Measurements from ENCODE around the gene TRIM22. TPM values are rescaled to one million over a fixed set of nuclear protein-coding genes. Genes with fewer than 3 reads are reported as not detected.
"Not testable (repeated sequence)": the region's sequence is repeated elsewhere in the genome, so short reads cannot be mapped to it uniquely, and the experiment has no call there.

Gene TRIM22
- 125 and 127 TPM in 2 replicates for total RNA-seq

GRCh38 chr11:5689551-5689983 lies at the start of gene TRIM22:
Gene TRIM22, plus strand, starts transcription at chr11:5689790. Its CDS starts 6,443 bp downstream, at chr11:5696233.
- intact Hi-C loops (cut with micrococcal nuclease) = loop anchor here (1.0 to 10.0 kb wide), 6 partner anchors 47 to 925 kb away; partner anchors contain the start of genes ARFIP2, CAVIN3, TAF10 and TIMM10B
- peak; percentile 59 for DNase-seq (ENCODE audit: low spot score)
- H3K36me3 Mint-ChIP-seq (ENCODE audit: low read depth) = peaks cover 22% of the 10 kb centered on the region
- H3K4me1 Mint-ChIP-seq (ENCODE audit: low read depth) = peaks cover 52% of the 10 kb centered on the region
- no peaks in the 10 kb centered on the region for H3K9me3 Mint-ChIP-seq
- H3K27ac Mint-ChIP-seq = peak within 1 kb of the TSS; percentile 89
- H3K4me3 Mint-ChIP-seq = peak within 1 kb of the TSS; percentile 93
- no peaks in the 10 kb centered on the region for H3K27me3 Mint-ChIP-seq (ENCODE audit: insufficient read depth)

GRCh38 chr11:5639953-5640352 lies 49.6 kb upstream of the TRIM22 start:
- Mint-ChIP-seq H3K4me3 (no peak overlapping the region), H3K27me3 (ENCODE audit: insufficient read depth) (no peaks in the 10 kb centered on the region), H3K4me1 (ENCODE audit: low read depth) (peaks cover 9% of the 10 kb centered on the region), H3K36me3 (ENCODE audit: low read depth) (peaks cover 35% of the 10 kb centered on the region), H3K27ac (no peak overlapping the region), H3K9me3 (no peaks in the 10 kb centered on the region)
- no peak for DNase-seq (ENCODE audit: low spot score)
- intact Hi-C loops (cut with micrococcal nuclease) = loop anchor here (5.0 kb wide), 1 partner anchor 47 kb away; the partner anchor contains the start of genes TRIM22 and TRIM5

GRCh38 chr11:5643585-5643984 lies 46.0 kb upstream of the TRIM22 start:
- Mint-ChIP-seq H3K27me3 (ENCODE audit: insufficient read depth) (no peaks in the 10 kb centered on the region), H3K9me3 (no peaks in the 10 kb centered on the region), H3K4me3 (no peak overlapping the region), H3K36me3 (ENCODE audit: low read depth) (peaks cover 20% of the 10 kb centered on the region), H3K4me1 (ENCODE audit: low read depth) (peaks cover 9% of the 10 kb centered on the region), H3K27ac (no peak overlapping the region)
- intact Hi-C loops (cut with micrococcal nuclease) = loop anchor here (2.0 to 5.0 kb wide), 2 partner anchors 19 to 44 kb away; partner anchors contain the start of genes TRIM22, TRIM34 and TRIM5
- DNase-seq (ENCODE audit: low spot score) = no peak

GRCh38 chr11:5646139-5646538 lies 43.5 kb upstream of the TRIM22 start:
- Mint-ChIP-seq H3K27ac (no peak overlapping the region), H3K4me3 (no peak overlapping the region), H3K9me3 (no peaks in the 10 kb centered on the region), H3K36me3 (ENCODE audit: low read depth) (peaks cover 11% of the 10 kb centered on the region), H3K4me1 (ENCODE audit: low read depth) (peaks cover 9% of the 10 kb centered on the region), H3K27me3 (ENCODE audit: insufficient read depth) (no peaks in the 10 kb centered on the region)
- DNase-seq (ENCODE audit: low spot score) = no peak
- intact Hi-C loops (cut with micrococcal nuclease) = no loop called here

DNA sequence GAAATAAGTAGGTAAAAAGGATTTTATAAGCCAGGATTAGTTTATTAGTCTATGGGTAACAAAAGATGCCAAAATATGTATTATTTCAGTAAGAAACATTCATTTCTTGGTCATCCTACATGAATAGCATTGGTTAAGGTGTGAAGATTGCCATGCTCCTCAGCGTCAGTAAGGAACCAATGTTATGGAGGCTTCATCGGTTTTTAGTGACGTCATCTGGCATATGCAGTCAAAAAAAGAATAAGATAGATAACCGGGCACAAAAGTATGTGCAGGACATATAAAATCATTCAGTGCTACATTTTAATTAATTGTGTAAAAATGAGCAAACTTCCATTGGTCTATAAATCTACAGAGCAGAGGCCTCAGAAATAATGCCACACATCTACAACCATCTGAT lies 34.1 kb upstream of the TRIM22 start:
- Mint-ChIP-seq H3K27me3 (ENCODE audit: insufficient read depth) (no peaks in the 10 kb centered on the region), H3K27ac (no peak overlapping the region), H3K9me3 (peaks cover 4% of the 10 kb centered on the region), H3K36me3 (ENCODE audit: low read depth) (peaks cover 5% of the 10 kb centered on the region), H3K4me3 (no peak overlapping the region), H3K4me1 (ENCODE audit: low read depth) (no peaks in the 10 kb centered on the region)
- DNase-seq (ENCODE audit: low spot score) = no peak
- intact Hi-C loops (cut with micrococcal nuclease) = no loop called here

GRCh38 chr11:5656956-5657355 lies 32.6 kb upstream of the TRIM22 start:
- DNase-seq (ENCODE audit: low spot score); H3K4me1 Mint-ChIP-seq (ENCODE audit: low read depth); intact Hi-C loops (cut with micrococcal nuclease); H3K27me3 Mint-ChIP-seq (ENCODE audit: insufficient read depth); H3K27ac Mint-ChIP-seq; H3K4me3 Mint-ChIP-seq; H3K36me3 Mint-ChIP-seq (ENCODE audit: low read depth); H3K9me3 Mint-ChIP-seq: not testable (repeated sequence)

- no peak for DNase-seq (ENCODE audit: low spot score)
- intact Hi-C loops (cut with micrococcal nuclease) = no loop called here
- peaks cover 3% of the 10 kb centered on the region for H3K36me3 Mint-ChIP-seq (ENCODE audit: low read depth)
- H3K4me1 Mint-ChIP-seq (ENCODE audit: low read depth) = no peaks in the 10 kb centered on the region
- no peak overlapping the region for H3K4me3 Mint-ChIP-seq
- no peak overlapping the region for H3K27ac Mint-ChIP-seq
- no peaks in the 10 kb centered on the region for H3K27me3 Mint-ChIP-seq (ENCODE audit: insufficient read depth)
- H3K9me3 Mint-ChIP-seq = no peaks in the 10 kb centered on the region
Observed at GRCh38 chr11:5658318-5658717, 31.3 kb upstream of the TRIM22 start.

DNA sequence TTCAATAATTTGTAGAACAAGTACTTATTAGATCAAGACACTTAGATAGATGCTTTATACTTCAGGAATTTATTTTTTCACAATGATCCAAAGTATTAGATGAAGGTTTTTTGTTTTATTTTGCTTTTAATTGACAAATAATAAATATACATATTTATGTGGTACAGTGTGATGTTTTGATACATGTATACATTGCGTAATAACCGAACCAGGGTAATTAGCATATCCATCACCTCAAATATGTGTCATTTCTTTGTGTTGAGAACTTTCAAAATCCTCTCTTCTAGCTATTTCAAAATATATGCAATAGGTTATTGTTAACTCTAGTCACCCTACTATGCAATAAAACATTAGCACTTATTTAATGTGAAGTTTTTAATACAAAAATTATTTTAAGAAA lies 26.1 kb upstream of the TRIM22 start:
- intact Hi-C loops (cut with micrococcal nuclease) = no loop called here
- DNase-seq (ENCODE audit: low spot score) = no peak
- H3K27me3 Mint-ChIP-seq (ENCODE audit: insufficient read depth) = no peaks in the 10 kb centered on the region

DNA sequence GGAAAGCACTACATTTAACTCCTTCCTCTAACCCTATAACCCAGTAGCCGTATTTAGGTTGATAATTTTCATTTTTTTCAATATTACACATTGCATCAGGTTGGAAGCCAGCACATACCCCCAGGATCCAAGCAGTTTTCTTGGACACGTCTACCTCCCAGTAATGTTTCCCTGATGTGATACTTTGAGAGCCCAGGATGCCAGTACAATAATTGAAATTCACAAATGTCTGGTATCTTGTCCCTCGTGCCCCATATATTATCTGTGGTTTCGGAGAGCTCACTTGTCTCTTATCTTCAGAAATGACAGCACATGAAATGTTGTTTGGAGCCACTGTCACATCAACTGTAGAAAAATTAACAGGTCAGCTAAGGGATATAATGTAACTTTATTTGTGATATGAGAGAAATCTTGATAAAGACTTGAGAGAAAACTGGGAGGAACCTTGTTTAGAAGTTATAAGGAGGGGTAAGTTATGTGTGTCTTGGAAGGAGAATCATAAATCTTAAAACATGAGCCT lies 24.5 kb upstream of the TRIM22 start:
- intact Hi-C loops (cut with micrococcal nuclease) = no loop called here
- no peaks in the 10 kb centered on the region for H3K4me1 Mint-ChIP-seq (ENCODE audit: low read depth)
- no peak overlapping the region for H3K27ac Mint-ChIP-seq
- no peak for DNase-seq (ENCODE audit: low spot score)
- H3K27me3 Mint-ChIP-seq (ENCODE audit: insufficient read depth) = no peaks in the 10 kb centered on the region
- H3K4me3 Mint-ChIP-seq = no peak overlapping the region
- no peaks in the 10 kb centered on the region for H3K9me3 Mint-ChIP-seq
- H3K36me3 Mint-ChIP-seq (ENCODE audit: low read depth) = peaks cover 22% of the 10 kb centered on the region

More for the DNA sequence above, 26.1 kb upstream of the TRIM22 start:
- peaks cover 18% of the 10 kb centered on the region for H3K36me3 Mint-ChIP-seq (ENCODE audit: low read depth)
- H3K9me3 Mint-ChIP-seq = no peaks in the 10 kb centered on the region
- H3K4me3 Mint-ChIP-seq = no peak overlapping the region
- no peak overlapping the region for H3K27ac Mint-ChIP-seq
- no peaks in the 10 kb centered on the region for H3K4me1 Mint-ChIP-seq (ENCODE audit: low read depth)

GRCh38 chr11:5665746-5666401 lies 23.7 kb upstream of the TRIM22 start:
- Mint-ChIP-seq H3K36me3 (ENCODE audit: low read depth) (peaks cover 22% of the 10 kb centered on the region), H3K27me3 (ENCODE audit: insufficient read depth) (no peaks in the 10 kb centered on the region)

DNA sequence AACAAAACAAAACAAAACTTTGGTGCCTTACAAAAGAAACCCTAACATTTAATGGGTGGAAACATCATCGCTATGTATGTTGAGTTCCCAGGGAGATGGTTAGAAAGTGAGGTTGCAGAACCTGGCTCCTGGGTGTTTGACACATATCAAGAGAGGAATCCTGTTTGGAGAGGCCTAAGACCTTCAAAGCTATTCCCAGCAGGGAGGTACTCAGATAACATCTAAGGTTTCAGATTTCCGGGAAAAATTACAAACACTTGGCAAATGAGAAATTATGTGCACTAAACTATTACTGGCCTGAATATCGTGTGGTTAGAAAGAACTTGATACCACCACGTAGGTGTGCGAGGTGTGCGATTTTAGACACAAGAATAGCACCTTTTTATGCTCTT lies 23.2 kb upstream of the TRIM22 start:
- no peaks in the 10 kb centered on the region for H3K27me3 Mint-ChIP-seq (ENCODE audit: insufficient read depth)
- intact Hi-C loops (cut with micrococcal nuclease) = no loop called here
- H3K4me3 Mint-ChIP-seq = no peak overlapping the region
- DNase-seq (ENCODE audit: low spot score) = no peak
- no peak overlapping the region for H3K27ac Mint-ChIP-seq
- no peaks in the 10 kb centered on the region for H3K9me3 Mint-ChIP-seq
- peaks cover 22% of the 10 kb centered on the region for H3K36me3 Mint-ChIP-seq (ENCODE audit: low read depth)
- no peaks in the 10 kb centered on the region for H3K4me1 Mint-ChIP-seq (ENCODE audit: low read depth)

More at GRCh38 chr11:5665746-5666401, 23.7 kb upstream of the TRIM22 start:
- Mint-ChIP-seq H3K4me3 (no peak overlapping the region), H3K4me1 (ENCODE audit: low read depth) (no peaks in the 10 kb centered on the region), H3K9me3 (no peaks in the 10 kb centered on the region), H3K27ac (no peak overlapping the region)
- intact Hi-C loops (cut with micrococcal nuclease) = no loop called here
- DNase-seq (ENCODE audit: low spot score) = no peak

DNA sequence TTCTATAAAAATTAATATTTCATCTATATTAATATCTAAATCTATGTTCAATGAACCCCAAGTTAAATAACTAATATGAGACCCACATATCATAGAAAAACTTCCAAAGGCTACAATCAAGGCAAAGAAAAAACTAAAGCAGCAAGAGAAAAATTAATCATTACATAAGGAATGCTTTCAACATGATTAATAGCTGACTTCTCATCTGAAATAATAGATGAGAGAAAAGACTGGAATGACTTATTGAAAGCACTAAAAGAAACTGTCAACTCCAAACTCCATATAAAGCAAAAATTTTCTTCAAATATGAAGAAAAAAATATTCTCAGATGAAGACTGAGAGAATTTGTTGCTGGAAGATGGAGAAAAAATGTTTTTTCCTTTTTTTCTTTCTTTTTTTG lies 17.8 kb upstream of the TRIM22 start:
- Mint-ChIP-seq H3K36me3 (ENCODE audit: low read depth) (peaks cover 17% of the 10 kb centered on the region), H3K27ac (no peak overlapping the region)
- intact Hi-C loops (cut with micrococcal nuclease) = no loop called here

DNA sequence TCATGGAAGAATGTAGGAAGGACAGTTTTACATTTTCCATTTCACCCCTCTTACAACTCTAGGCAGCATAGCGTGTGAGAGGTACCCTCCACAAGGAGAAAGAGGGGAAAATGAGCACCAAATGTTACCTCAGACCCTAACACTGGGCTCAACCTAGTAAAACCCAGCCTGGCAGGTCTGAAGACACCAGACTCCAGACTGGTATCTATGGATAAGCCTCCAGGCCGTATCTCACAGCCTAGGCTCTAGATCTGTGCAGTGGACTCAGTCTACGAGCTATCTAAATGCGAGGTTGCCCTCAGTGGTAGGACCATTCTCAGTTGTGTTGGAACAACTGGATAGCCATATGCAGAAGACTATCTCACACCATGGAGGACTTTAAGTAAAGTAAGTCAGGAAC lies 15.2 kb upstream of the TRIM22 start:
- no peak overlapping the region for H3K4me3 Mint-ChIP-seq
- intact Hi-C loops (cut with micrococcal nuclease) = no loop called here
- no peaks in the 10 kb centered on the region for H3K9me3 Mint-ChIP-seq
- H3K36me3 Mint-ChIP-seq (ENCODE audit: low read depth) = peaks cover 28% of the 10 kb centered on the region
- no peaks in the 10 kb centered on the region for H3K27me3 Mint-ChIP-seq (ENCODE audit: insufficient read depth)
- no peak overlapping the region for H3K27ac Mint-ChIP-seq
- no peak for DNase-seq (ENCODE audit: low spot score)
- peaks cover 12% of the 10 kb centered on the region for H3K4me1 Mint-ChIP-seq (ENCODE audit: low read depth)

More for the DNA sequence above, 17.8 kb upstream of the TRIM22 start:
- H3K4me3 Mint-ChIP-seq = no peak overlapping the region
- no peak for DNase-seq (ENCODE audit: low spot score)
- H3K4me1 Mint-ChIP-seq (ENCODE audit: low read depth) = no peaks in the 10 kb centered on the region
- no peaks in the 10 kb centered on the region for H3K9me3 Mint-ChIP-seq
- H3K27me3 Mint-ChIP-seq (ENCODE audit: insufficient read depth) = no peaks in the 10 kb centered on the region
